NCI-H2107 treated with DMSO at 0.1 percent for 48 hours (cell line): ENCODE results near the gene SLC9A3.

Experiments
- DNase-seq: peaks from one replicate; lab custom pipeline; 2025; ENCODE audit not compliant: unreplicated experiment; lab: John Stamatoyannopoulos, UW

The SLC9A3 gene

DNA sequence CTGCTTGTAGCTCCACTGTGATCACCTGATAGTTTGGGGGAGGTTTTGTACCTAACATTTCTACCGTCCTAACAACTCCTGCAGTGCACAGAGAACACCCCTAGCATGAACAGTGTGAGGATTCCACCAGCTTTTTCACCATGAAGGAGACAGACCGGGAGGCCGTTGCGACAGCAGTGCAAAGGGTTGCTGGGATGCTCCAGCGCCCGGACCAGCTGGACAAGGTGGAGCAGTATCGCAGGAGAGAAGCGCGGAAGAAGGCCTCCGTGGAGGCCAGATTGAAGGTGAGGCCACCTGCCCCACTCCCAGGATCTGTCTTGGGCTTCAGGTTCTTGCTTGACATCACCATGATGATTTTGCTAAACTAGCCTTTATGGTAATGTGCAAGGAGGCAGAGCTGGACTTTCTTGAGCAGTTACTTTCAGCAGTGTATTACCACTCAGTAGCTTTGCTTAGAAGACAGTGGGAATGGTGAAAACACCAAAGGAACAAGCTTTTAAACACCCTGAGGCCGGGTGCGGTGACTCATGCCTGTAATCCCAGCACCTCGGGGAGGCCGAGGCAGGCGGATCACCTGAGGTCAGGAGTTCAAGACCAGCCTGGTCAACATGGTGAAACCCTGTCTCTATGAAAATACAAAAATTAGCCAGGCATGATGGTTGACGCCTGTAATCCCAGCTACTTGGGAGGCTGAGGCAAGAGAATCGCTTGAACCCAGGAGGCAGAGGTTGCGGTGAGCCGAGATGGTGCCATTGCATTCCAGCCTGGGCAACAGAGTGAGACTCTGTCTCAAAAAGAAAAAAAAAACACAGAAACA, 78.0 kb downstream of the SLC9A3 start:
- no peak for DNase-seq

DNA sequence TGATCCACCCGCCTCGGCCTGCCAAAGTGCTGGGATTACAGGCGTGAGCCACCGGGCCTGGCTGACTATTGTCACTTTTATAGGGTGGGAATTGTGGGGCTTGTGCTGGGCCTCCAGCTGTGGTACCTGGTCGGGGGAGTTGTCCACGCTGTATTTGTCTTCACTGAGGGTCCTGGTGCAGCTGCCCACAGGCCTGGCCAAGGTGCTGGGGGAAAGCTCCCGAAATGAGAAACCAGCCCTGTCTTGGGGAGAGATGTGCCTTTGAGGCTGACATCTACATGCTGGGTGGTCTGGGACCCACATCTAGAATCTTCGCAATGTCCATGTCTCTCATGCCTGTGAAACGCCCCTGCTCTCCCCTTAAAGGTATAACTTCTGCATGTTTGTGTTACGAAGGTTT, 78.7 kb downstream of the SLC9A3 start:
- no peak for DNase-seq

DNA sequence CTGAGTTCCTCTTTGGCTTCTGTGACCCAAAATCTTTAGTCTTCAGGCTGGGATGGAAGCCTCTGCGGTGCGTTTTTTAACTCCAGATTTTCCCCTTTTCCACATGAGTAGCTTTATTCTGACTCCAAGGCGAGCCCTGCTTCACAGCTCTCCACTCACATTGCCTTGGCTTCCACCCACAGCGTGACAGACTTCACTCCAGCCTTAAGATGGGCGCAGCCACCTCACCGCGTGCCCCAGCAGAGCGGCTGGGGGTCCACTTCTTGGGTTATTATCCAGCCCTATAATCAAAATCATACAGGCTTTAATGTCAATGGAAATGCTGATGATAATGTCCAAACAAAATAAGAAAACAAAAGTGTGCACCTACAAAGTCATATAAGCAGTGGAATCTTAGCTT, 80.0 kb downstream of the SLC9A3 start:
- DNase-seq = no peak

DNA sequence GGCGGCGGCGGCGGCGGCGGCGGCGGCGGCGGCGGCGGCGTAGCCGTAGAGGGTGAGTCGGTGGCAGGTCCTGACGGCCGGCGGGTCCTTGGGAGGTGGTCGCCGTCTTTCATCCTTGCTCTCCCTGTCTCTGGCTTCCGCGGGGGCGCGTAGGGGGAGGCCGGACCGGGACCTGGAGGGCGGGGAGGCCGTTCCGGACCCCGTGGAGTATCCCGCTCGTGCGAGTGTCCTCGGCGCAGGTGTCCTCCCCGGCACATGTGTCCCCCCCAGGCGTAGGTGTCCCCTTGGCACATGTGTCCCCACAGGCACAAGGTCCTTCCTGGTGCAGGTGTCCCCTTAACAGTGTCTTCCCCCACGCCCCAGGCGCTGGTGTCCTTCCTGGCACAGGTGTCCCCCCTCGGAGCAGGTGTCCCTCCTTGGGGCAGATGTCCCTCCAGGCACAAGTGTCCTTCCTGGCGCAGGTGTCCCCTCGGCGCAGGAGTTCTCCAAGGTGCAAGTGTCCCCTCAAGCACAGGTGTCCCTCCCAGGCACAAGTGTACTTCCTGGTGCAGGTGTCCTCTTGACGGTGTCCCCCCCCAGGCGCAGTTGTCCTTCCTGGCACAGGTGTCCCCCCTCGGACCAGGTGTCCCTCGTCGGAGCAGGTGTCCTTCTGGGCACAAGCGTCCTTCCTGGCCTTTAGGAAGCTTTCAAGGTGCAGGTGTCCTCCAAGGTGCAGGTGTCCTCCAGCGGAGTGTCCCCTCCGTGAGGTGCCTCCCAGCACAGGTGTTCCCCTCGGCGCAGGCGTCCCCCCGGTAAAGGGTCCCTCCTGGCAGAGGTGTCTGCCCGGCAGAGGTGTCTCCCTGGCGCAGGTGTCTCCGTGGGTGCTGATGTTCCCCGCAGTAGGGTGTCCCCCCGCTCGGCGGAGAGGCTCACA, 80.8 kb downstream of the SLC9A3 start:
- peak; percentile 21 for DNase-seq

DNA sequence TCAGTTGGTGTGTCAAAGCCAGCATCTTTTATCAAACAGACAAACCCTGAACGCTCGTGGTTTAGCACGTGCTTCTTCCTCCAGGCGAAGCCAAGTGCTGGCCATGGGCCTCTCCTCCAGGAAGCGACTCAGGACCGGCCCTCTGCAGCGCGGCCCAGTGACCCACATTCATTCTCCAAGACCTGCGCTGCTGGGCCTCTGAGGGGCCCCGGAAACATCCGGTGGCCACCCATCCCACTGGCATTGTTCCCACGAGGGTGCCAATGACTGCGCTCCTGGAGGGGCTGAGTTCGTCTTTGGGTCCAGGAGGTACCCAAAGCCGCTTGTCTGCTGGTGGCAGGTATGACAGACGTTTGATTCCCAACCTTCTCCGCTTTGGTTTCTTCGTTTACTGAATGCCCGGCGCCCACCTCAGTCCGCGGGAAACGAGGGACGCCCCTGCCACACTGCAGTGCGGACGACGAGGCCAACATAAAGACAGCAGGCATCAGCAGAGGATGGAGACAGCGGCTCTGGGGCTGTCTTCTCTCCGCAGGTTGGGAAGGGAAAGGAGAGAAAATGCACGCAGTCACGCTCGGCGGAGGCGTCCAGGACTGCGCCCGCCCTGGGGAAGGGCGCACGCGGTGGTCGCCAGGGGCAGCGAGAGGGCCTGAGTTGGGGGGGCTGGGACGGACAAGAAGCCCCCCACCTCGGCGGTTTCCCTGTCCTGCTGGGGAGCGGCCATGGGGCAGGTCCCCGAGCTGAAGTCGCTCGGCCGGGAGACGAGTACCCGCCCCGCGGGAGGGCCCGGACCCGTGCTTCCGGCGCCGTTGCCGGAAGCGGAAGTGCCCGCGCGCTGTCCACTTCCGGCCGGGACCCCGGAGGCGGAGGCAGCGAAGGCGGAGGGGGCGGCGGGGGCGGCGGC, 81.7 kb downstream of the SLC9A3 start, which contains the start of gene EXOC3:
EXOC3 (plus strand) TSS at position 842 of the 904 bp plus-strand sequence. CDS start 3,030 bp downstream, outside the sequence.
- no peak for DNase-seq

DNA sequence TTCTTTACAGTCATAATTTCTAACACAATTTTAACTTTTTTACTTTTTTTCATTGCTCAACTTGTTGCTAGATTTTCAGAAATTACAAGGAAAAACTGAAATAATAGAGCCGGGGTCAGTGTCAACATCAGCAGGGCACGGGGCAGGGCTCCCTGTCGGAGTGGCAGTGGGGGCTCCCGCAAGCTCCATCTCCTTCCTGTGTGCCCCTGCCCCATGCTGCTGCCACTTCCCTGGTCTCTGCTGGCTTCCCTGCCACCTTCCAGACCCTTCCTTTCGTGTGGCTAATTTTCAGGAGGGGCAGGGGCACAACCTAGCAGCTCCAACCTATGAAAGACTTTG, 82.3 kb downstream of the SLC9A3 start:
- no peak for DNase-seq

DNA sequence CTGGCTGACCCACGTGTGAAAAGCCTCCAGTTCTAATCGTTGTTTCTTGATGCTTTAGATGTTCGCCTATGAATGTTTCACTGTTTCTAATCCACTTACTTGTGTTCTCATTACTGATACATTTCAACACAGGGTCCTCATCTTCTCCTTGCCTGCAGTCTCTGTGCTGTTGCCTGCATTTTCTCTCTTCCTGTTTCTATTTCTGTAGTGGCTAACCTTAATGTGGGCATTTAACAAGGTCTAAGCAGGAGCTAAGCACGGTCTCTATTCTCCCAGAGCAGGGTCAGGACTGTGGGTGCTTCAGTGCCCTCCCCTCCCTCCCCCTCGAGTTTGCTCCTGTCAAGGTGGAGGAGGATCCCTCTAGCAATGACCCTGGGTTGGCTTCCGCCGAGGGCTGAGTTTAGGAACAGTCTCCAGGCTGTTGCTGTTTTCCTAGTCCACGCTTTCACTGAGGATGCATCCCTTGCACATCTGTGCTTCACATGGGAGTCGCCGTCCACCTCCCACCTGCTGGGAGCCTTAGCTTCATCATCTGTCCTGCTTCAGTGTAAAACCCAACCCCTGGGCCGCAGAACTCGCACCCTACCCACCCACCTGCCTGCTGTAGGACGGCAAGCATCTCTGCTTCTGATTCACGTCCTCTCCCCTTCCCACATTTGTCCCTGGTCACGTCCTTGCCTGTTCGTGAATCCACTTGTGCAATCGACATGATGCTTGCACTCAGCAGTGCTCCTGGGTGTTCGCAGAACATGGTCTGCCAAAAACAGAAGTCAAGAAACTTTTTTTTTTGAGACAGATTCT, 83.6 kb downstream of the SLC9A3 start:
- DNase-seq = no peak

DNA sequence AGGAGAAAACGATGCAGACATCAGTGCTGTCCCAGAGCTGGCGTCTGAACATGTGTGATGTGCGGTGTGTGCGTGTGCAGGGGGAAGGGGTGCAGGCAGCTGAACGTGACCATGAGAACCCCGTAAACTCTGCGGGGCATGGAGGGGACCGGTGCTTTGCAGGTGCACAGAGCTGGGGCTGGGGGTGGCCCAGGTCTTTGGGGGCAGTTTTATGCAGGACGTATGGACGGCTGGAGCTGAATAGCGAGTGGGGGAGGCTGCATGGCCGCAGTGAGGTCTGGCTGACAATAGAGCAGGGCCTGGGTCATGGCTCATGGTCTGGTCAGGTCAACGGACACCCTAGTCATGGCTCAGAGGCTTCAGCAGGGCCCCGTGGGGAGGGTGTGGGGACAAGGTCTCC, 84.6 kb downstream of the SLC9A3 start:
- DNase-seq = no peak

DNA sequence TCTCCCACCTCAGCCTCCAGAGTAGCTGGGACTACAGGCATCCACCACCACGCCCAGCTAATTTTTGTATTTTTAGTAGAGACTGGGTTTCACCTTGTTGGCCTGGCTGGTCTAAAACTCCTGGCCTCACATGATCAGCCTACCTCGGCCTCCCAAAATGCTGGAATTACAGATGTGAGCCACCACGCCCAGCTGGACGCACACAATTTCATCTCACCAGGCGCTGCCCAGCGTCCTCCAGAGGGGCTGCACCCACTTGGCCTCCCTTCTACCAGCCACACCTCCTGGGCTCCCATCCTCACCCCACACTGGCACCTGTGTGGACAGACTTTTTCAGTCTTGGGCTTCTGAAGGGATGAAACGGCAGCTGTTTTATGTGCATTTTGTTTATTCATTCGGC, 85.1 kb downstream of the SLC9A3 start:
- DNase-seq = no peak

DNA sequence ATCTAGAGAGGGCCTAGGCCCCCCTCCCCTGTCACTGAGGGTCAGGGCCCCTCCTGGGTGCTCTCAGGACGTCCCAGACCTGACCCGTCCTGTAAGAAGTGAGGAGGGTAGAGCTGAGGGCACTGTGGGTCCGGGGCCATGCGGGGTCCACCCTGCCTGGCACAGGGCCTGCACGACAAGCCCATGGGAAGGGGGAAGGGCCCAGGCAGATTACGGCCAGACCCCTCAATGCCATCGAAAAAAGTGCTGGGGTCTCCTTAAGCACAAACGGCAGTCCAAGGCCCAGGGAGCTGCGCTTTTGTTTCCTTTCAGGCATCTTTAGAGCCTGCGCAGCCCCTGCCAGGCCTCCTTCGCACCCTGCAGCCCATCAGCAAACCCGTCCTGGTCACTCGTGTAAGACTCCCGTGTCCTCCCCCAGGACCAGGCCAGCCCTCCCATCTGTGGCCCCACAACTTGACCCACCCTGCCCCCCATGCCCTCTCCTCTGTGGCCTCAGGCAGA, 85.7 kb downstream of the SLC9A3 start:
- no peak for DNase-seq

DNA sequence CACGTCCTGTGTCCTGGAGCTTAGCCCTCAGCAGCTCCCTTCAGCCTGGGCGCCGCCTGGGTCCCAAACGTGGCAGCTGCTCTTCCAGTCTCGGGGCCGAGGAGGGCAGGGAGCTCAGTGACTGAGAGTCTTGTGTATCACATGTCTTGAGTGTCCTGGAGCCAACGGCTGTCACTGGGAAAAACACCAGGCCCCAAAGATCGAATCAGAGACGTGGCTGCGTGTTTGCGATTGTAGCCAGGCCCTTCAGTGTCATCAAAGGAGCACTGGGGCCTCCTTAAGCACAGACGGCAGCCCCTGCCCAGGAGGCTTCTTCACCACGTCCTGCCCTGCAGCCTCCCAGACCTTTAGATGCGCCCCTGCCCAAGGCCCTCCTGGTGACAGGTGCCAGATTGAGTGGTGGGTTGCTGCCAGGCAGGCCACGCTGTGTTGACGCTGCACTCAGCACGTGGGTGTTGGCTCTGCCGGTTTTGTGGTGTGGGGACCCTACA, 86.9 kb downstream of the SLC9A3 start:
- no peak for DNase-seq

DNA sequence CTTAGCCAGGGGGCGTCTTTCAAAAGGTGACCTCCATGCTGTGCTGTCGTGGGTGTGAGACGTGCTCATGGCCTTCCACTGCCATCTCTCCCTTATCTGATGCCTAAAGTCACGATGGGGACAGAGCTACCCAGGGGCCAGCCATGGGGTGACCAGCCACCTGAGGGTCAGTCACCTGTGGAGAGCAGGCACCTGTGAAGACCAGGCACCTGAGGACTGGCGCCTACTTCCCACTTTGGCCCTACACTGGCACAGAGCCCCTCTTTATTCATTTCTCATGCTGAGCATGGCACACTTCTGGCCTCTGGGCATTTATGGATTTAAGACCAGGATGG, 87.6 kb downstream of the SLC9A3 start:
- no peak for DNase-seq

DNA sequence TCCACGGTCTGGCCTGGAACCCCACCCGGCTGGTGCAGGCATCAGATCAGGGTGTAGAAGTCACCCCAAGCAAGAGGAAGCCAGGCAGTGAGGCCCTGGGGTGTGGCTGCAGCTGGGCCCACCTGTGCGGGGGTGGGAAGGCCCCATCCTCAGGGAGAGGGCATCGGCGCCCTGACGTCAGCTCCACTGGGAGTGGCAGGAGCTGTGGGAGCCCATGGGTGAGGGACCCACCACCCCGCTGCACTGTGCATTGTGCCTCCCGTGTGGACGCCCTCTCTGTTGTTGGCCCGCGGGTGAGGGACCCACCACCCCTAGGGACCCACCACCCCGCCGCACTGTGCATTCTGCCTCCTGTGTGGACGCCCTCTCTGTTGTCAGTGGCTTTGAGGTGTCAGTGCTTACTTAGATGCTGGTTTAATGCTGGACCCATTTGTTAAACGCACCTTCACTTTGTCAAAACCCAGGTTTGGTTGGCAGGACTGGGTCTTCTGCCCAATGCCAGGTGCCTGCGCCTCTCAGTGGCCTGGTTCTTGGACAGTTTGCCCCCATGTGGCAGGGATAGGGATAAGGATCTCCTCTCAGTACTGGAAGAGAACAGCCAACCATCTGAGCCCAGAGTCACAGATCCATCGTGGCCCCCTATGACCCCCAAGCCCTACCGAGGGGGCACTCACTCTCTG, 88.1 kb downstream of the SLC9A3 start:
- peak; percentile 29 for DNase-seq

DNA sequence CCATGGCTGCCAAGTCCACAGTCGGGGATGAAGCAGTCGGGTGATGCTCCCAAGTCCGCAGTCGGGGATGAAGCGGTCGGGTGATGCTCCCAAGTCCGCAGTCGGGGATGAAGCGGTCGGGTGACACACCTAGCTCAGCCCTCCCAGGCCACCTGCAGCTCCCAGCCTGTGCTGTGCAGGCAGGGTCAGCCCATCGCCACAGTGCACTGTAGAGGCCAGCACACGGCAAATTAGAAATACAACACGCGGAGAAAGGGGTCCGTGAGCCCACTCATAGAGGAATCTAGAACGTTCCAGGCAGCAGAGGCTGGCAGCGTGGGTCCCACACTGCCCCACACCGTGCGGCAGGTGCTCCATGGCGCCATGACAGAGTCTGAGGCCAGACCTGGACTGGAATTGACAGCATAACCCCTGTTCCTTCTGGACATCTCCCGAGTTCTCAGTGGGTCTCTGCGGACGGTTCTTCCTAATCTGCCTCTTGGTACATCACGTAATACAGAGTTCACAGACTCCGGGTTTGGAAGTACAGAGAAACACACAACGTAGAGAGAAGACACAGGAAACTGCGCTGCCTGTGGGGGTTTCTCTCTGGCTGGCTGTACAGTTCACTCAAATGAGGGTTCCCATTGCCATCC, 89.0 kb downstream of the SLC9A3 start:
- no peak for DNase-seq

DNA sequence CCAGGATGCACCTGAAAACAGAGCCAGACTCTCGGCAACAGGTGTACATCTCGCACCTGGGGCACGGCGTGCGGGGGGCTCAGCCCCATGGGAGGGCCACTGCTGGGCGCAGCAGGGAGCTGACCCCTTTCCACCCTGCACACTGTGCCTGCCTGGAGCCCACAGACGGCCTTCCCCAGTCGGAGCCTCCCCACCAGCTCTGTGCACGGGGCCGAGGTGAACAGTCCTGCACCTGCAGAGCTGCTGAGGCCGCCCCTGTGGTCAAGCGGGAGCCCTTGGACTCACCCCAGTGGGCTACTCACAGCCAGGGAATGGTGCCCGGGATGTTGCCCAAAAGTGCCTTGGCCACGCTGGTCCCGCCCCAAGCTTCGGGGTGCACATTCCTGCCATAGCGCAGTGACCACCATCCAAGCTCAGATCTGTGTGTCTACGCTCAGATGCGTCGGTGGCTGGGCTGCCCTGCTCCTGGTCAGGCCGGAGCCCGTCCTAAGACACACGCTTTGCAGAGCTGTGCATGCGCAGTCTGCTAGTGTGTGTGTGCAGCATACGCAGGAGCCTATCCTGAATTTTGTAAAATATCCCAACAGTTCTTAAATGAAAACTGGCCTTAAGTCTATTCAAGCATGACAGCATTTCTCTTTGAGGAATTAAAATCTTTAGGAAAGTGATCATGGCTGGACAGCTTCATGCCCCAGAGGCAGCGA, 89.7 kb downstream of the SLC9A3 start:
- DNase-seq = no peak

DNA sequence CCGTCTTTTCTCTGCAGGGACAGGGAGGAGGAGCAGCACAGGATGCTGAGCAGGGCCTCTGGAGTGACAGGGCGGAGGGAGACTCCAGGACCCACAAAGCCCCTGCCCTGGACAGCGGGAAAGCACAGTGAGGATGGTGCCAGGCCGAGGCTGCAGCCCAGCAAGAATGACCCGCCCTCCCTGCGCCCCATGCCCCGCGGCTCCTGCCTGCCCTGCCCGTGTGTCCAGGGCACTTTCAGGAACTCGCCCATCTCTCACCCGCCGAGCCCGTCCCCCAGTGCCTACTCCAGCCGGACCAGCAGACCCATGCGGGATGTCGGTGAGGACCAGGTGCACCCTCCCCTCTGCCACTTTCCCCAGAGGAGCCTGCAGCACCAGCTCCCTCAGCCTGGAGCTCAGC, 90.4 kb downstream of the SLC9A3 start:
- no peak for DNase-seq

DNA sequence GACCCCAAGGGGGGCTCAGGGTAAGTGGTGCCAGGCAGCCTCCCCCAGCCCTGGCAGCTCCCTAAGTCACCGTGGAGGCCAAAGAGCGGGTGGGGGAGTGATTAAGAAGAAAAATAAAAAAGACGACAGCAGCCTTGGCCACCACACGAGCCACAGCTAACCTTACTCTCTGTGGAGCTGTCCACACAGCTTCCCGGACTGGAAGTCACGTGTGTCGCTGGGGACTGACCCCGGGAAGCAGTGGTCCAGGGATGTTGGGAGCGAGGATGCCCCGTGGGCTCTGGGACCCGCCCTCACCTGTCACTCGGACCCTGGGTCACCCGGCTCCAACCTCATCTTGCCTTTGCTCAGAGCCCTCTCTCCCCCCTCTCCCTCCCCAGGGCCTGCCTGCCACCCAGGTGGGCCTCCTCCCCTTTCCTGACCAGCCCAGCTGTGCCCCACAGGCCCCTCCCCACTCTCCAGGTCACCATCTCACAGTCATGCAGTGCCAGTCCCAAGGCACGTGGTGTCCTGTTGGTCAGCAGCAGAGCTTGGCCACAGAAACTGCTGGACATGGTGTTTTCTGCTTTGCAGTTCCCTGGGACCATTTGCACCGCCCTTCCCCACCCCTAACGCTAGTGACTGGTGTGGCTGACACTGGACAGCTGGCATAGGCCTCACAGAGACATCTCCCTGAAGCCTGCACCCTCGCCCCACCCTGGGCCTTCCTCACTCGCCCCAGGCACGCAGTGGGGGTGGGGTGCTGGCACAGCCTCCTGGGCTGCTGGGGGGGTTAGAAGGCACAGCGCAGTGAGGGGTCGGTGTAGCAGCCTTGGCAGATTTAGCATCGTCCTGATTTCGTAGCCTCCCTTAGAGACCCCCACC, 91.1 kb downstream of the SLC9A3 start:
- DNase-seq = no peak
